Inflammatory macrophage (primary cell): ENCODE data around the gene BMPR2.
"Not testable (repeated sequence)": the region's sequence is repeated elsewhere in the genome, so short reads cannot be mapped to it uniquely, and the experiment has no call there.

Experiments
- DNase-seq, 2 donors: peaks; one replicate each; pipeline ENCODE4 v3.0.0-alpha.2; 2020 to 2022

The BMPR2 gene

DNA sequence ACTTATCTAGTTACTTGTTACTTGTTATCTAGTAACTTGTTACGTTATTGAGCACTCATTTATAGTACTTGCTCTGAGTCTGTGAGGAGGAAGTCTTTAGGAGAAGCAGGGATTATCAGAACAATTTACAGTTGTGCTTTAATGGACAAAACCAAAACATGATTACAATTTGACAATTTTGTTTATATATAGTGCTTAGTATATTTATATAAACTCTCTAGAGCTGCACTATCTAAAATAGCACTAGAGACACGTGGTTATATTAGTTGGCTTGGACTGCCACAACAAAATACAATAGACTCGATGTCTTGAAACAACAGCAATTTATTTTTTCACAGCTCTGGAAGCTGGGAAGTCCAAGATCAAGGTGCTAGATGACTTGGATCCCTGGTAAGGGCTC is 78.4 kb downstream of the BMPR2 start:
- no peak for DNase-seq

DNA sequence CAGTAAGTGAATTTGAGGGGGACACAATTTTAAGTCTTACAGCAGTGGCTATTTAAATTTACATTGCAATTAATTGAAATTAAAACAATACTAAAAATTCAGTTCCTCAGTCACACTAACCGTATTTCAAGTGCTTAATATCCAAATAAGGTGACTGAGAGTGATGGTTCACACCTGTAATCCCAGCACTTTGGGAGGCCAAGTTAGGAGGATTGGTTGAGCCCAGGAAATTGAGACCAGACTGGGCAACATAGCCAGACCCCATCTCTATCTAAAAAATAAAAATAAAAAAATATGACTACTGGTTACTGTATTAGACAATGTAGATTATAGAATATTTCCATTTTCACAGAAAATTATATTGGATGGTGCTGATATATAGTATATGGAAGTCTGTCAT is 79.0 kb downstream of the BMPR2 start:
- no peak for DNase-seq

DNA sequence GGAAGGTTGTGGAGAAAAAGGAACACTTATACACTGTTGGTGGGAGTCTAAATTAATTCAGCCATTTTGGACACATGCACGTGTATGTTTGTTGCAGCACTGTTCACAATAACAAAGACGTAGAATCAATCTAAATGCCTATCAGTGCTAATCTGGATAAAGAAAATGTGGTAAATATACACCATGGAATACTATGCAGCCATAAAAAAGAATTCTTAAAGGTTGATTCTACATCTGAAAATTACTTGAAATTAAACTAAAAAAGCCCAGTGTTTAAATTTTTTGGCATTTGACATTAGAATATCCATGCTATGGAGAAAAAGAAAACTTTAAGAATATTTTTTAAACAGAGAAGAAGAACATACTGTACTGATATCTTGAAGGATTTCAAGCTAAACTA is 84.0 kb downstream of the BMPR2 start:
- DNase-seq: no peak

DNA sequence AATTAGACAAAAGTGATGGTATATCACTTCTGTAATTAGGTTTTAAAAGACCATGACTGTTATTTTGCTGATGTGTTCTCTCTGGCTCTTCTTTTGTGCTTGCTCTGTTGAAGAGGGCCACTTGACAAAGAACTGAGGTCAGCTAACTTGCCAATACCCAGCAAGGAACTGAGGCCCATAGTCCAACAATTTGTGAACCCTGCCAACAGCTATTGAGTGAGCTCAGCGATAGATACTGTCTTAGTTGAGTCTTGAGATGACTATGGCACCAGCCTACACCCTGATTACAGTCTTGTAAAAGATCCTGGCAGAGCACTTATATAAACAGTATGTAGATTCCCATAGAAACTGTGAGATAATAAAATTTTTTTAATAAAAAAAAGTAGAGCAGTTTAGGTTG is 103.0 kb downstream of the BMPR2 start:
- no peak for DNase-seq

GRCh38 chr2:202479610-202480009 is 103.5 kb downstream of the BMPR2 start:
- no peak for DNase-seq

DNA sequence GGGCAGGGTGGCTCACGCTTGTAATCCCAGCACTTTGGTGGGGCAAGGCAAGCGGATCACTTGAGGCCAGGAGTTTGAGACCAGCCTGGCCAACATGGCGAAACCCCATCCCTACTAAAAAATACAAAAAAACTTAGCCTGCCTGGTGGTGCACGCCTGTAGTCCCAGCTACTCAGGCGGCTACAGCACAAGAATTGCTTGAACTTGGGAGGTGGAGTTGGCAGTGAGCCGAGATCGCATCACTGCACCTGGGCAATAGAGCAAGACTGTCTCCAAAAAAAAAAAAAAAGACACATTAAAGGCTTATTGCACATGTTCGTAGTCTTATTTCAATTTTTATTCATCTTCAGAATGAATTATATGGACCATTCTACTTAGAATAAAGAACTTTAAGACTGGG is 110.2 kb downstream of the BMPR2 start:
- no peak for DNase-seq

- DNase-seq: no peak
Observed at GRCh38 chr2:202488671-202489070, 112.5 kb downstream of the BMPR2 start.

DNA sequence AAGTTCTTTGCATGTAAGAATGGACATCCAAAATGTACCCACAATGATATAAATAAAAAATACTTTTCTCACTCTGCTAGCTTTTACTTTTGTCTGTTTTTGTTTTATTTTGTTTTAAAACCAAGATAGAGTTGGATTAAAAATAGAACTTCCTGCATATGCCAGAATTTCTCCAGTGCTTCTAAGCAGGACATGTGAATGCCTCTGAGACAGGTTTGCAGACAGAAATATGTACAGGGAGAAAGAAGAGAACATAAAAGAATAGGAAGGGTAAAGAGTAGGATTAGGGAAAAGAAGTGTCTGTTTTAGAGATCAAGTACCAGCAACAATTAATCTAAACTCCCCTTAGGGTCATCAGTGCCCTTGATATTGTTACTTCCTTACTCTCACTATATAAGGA is 114.4 kb downstream of the BMPR2 start:
- DNase-seq: no peak

DNA sequence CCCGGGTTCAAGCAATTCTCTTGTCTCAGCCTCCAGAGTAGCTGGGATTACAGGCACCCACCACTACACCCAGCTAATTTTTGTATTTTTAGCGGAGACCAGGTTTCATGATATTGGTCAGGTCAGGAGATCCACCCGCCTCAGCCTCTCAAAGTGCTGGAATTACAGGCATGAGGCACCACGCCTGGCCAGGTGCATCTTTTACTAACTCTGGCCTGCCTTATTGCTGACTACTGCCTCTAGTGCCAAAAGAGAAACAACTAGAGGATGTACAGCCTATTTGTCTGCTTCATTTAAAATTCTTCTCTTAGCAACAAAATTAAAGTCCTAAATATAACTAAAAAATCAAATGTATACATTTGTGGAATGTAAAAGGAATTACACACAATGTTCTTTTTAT is 115.4 kb downstream of the BMPR2 start:
- DNase-seq: no peak

DNA sequence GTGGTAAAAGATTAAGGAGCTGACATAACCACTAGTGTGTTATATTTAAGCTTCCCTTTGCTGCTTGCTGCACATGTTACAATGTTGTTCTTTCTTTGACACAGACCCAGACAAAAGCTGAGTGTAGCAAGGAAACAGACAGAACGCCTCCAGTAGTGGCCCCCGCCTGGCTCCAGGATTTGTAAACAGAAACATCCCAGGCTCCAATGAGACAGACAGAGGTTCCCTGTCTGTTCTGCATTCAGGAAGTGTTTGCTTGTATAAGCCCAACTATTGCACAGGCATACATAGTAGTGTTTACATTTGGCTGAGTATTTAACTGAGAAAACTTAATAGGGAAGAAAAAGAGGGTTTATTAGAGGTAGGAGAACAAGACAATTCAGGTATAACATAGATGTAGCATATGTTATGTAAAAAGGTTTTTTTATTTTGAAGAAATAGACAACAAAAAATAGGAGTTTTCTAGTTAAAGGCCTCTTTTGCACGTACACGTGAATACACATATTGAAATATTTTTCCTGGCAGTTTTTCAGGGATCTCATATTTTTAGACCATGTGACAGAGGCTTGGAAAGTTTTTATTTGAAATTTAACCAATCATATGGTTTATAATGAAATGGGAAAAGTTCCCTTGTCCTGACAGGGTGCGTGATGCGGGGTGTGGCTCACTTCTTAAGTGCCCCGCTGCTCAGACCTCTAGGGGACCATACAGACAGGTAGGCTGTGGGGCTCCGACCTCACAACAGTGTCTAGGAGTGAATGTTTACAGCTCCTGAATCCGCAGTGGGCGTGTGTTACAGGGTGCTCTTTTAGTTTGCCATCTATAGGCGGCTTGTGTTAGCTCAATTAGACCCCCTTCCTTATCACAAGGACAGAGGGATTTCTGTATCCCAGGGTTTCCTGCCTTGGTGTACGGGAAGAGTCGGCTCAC is 118.4 kb downstream of the BMPR2 start:
- DNase-seq: peak; percentile 9 to 26

GRCh38 chr2:202495230-202495604 is 119.1 kb downstream of the BMPR2 start:
- no peak for DNase-seq

- DNase-seq: not testable (repeated sequence)
Observed at GRCh38 chr2:202496835-202497472, 120.8 kb downstream of the BMPR2 start.

DNA sequence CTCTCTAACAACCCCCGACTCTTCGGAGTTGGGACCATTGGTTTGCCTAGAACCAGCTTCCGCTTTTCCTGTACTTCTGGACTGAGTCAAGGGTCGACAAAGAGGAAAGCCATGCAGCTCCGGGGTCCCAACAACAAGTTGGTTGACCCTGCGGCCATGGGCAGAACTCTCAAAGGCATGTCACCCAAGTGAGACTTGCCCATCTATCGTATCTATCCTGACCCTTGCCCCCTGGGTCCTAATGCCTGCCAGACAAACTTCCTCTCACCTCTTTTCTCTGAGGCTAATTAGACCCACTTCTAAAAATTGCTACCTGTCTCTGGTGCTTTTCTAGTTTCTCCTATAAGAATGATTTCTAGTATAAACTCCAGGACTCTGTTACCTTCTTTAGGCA is 121.3 kb downstream of the BMPR2 start:
- DNase-seq: not testable (repeated sequence)

- not testable (repeated sequence) for DNase-seq
Observed at GRCh38 chr2:202499841-202500240, 123.7 kb downstream of the BMPR2 start.

- DNase-seq: not testable (repeated sequence)
Observed at GRCh38 chr2:202503276-202503675, 127.1 kb downstream of the BMPR2 start.

- no peak for DNase-seq
Observed at GRCh38 chr2:202508686-202509085, 132.6 kb downstream of the BMPR2 start.

DNA sequence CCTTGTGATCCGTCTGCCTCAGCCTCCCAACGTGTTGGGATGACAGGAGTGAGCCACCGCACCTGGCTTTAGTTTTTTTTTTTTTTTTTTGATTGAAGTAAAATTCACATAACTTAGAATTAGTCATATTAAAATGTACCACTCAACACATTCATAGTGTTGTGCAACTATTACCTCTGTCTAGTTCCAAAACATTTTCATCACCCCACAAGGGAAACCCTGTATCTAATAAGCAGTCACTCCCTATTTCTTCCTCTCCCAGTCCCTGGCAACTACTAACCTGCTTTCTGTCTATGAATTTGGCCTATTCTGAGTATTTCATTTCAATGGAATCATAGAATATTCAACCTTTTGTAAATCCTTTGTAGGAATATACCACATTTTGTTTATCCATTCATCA is 134.8 kb downstream of the BMPR2 start:
- DNase-seq: no peak

GRCh38 chr2:202512176-202512575 is 136.0 kb downstream of the BMPR2 start:
- DNase-seq: no peak

GRCh38 chr2:202514732-202515131 is 138.6 kb downstream of the BMPR2 start:
- no peak for DNase-seq

GRCh38 chr2:202519453-202519852 is 143.3 kb downstream of the BMPR2 start:
- DNase-seq: no peak

GRCh38 chr2:202521470-202521869 is 145.3 kb downstream of the BMPR2 start:
- no peak for DNase-seq

GRCh38 chr2:202529389-202529788 is 153.3 kb downstream of the BMPR2 start:
- peak in 1 of 2 donors; percentile 9 for DNase-seq

DNA sequence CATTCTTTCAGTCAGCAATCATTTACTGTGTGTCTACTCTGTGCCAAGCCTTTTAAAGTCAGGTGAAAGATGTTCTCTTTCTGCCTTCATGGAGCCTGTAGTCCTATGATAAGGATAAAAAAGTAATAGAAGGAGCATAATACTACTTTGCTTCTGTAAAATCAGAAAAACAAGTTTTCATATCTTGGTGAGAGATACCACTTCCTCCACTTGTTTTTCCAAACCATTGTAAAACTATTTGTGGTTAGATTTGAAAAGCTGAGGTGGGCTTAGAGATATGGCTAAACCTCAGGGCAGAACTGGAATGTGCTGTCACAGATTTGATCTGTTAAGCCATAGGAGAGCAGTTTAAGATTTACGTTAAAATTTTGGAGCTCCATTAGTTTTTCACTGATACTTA is 153.9 kb downstream of the BMPR2 start:
- no peak for DNase-seq

- not testable (repeated sequence) for DNase-seq
Observed at GRCh38 chr2:202535290-202535689, 159.2 kb downstream of the BMPR2 start.
